Ramos (cell line): ENCODE data around the gene ITGBL1.

ENCODE experiments used
- in situ Hi-C: fragments of 300-500 bp; cut with MboI; formaldehyde crosslinking; loops from one replicate; pipeline ENCODE4 v1.14.3; 2022; ENCODE audit warnings: low sequenced_read_pairs; ENCODE audit not compliant: unreplicated experiment

Gene ITGBL1

GRCh38 chr13:101554420-101555125 is 102.1 kb downstream of the ITGBL1 start:
- in situ Hi-C loops: no loop called here

GRCh38 chr13:101555610-101556009 is 103.1 kb downstream of the ITGBL1 start:
- in situ Hi-C loops: no loop called here

- in situ Hi-C loops: no loop called here
Observed at GRCh38 chr13:101556676-101557123, 104.2 kb downstream of the ITGBL1 start.

DNA sequence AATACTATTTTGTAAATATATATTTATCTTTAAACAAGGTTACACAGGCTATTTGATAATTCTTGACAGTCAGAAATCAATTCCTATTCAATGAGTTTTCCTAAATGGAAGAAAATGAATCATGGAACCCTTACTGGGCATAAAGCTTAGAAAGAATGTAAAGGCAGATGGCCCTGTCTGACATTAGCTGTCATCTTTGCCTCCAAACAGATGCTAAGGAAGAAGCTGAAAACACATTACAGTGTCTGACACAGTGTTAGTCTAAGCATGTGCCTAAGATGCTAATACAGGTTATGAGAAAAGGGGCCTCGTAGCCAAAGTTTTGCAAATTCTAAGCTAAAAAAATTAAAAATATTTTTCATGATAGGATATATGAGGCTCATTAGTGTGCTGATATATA is 112.8 kb downstream of the ITGBL1 start:
- in situ Hi-C loops: no loop called here

- in situ Hi-C loops: no loop called here
Observed at GRCh38 chr13:101567841-101568240, 115.4 kb downstream of the ITGBL1 start.

GRCh38 chr13:101569807-101570206 is 117.3 kb downstream of the ITGBL1 start:
- in situ Hi-C loops: no loop called here

DNA sequence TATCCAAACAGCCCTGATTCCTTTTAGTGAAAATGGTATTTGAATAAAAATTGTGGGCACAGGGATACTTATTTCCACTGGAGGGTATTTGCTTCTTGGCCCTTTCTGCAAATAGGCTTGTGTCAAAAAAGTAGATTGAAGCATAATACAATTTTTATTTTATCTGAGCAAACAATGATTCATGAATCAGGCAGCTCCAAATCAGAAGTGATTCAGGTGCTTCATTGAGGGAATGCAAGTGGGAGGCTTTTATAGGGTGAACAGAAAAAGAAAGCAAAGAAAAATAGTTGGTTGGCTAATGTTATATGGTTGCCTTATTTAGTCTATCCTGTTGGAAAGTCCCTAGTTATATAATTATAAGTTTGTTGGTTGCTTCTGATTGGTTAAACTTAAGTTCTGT is 117.9 kb downstream of the ITGBL1 start:
- in situ Hi-C loops: no loop called here

DNA sequence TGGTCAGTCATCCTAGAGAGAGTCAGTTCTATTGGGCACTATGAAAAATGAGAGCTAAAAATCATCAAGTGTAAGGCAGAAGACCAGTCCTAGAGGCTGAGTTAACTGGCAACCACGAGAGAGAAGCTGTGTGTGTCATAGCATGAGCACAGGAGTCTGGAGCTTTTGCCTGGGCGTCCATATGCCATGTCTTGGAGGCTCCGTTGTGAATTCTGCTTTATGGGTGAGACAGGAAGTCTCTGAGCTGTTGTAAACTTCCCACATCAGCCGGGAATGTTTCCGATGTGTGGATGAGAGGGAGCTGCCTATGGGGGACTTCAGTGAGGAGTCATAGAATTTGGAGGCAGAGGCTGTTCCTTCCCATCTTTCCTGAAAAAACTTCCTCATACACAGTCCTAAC is 120.0 kb downstream of the ITGBL1 start:
- in situ Hi-C loops: no loop called here

GRCh38 chr13:101575581-101575980 is 123.1 kb downstream of the ITGBL1 start:
- in situ Hi-C loops: no loop called here

DNA sequence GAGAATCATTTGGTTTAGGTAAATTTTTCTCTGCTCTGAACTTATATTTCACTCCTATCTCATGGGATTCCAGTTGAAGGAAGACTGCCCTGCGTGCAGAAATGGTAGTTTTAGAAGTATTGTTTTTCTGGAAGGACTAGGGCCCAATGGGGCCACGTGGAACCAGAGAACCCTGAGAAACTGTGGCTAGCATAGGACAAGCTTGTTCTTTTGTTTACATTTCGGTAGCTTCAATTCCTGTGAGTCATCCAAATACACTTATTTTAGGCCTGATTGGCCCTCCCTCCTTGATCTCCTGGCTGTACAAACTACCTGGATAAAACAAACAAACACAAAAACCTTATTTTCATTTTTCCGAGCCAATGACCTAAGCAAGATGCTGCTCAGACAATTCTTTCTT is 124.0 kb downstream of the ITGBL1 start:
- in situ Hi-C loops: no loop called here

DNA sequence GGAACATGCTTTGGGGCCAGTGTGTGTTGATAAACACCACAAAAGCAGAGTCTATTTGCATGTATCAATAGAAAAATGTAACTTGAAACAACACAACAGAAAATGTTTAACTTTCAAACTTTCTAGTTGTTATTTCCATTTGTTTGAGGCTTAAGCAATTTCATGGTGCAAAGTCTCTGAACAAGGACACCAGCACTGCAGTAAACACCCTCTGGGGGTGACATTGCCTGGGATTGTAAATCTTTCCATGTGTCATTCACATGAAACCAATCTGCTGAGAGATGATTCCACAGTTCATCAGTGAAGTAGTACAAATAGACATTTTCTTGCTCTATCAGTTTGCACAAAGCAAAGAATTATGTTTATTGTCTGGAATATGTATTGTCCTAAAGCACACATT is 124.5 kb downstream of the ITGBL1 start:
- in situ Hi-C loops: no loop called here

- in situ Hi-C loops: no loop called here
Observed at GRCh38 chr13:101579281-101579802, 126.9 kb downstream of the ITGBL1 start.

DNA sequence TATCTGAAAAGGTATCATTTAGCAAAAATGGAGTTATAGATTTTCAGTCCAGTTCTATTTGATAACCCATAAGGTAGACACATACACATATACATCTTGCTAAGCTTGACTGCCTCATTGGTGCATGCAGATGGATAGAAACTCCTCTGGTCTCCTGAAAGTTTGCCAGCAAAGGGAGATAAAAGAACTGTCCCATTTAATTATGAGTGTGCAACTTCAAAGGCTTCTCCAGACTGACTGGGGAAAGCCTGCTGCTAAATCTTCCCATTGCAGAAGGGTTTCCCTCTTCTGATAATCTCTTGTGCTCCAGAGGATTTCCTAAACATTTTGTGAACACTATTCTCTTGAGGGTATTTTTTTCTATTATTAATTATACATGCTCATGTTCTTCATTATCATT is 131.9 kb downstream of the ITGBL1 start:
- in situ Hi-C loops: no loop called here

- in situ Hi-C loops: no loop called here
Observed at GRCh38 chr13:101590479-101590878, 138.0 kb downstream of the ITGBL1 start.

GRCh38 chr13:101594936-101595335 is 142.5 kb downstream of the ITGBL1 start:
- in situ Hi-C loops: no loop called here

DNA sequence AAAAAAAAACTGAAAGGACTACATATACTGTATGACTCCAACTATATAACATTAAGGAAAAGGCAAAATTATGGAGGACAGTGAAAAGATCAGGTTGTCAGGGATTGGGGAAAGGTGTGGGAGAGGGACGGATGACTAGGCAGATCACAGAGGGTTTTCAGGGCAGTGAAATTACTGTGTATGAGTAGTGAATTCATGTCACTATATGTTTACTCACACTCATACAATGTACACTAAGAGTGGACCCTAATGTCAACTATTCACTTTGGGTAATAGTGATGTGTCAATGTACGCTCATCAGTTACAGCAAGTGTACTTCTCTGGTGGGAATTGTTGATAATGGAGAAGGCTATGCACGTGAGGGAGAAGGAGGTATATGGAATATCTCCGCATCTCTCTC is 144.3 kb downstream of the ITGBL1 start:
- in situ Hi-C loops: no loop called here

GRCh38 chr13:101611491-101612475 is 159.3 kb downstream of the ITGBL1 start:
- in situ Hi-C loops: no loop called here

GRCh38 chr13:101612735-101613134 is 160.3 kb downstream of the ITGBL1 start:
- in situ Hi-C loops: no loop called here

DNA sequence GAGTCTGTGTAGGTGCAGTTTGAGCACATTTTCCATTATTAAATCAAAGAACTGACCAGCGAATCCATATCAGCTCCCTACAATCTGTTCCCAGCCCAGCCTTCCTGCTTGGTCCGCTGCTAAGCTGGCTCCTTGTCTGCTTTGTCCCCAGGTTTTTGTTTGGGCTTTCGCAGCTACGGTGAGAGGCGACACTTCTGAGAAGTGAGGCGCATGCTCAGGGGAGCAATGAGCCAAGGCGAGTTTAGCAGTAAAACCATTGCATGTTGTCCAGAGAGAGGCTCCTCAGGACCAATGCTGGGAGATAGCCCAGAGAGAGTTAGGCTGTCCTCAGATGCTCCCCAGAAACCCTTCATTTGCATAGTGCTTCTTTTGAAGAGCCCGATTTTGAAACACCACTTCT is 162.0 kb downstream of the ITGBL1 start:
- in situ Hi-C loops: no loop called here

DNA sequence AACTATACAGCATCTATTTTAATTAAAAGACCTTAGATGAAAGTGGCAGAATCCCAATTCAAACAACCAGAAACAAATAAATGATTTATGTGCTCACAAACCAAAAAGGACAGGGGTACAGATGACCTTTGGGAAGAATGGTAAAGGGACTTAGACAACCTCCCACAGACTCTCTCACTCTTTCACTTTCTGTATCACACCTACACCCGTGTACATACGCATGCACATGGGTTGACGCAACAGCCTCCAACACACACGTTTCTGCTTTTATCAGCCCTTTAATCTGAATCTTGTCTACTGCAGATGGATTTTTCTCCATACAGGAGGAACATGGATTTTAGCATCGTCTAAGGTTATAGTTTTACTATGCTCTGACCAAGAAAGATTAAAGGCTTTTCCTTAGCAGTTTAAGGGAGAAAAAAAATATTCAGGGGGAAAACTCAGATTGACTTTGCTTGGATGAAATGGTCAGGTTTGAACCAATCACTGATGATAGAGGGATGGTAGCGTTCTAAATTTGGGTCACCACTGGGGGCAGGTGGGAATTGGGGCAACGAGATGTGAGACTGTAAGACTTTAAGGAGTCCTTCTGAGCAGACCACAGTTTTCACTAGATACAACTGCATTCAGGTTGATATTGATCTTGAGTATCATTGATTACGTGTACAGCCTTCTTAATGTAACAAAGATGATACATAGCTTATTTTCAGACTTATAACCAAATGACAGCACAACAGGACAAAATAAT is 166.1 kb downstream of the ITGBL1 start:
- in situ Hi-C loops: no loop called here
